ENCODE data around the gene SLCO2A1.

The SLCO2A1 gene

DNA sequence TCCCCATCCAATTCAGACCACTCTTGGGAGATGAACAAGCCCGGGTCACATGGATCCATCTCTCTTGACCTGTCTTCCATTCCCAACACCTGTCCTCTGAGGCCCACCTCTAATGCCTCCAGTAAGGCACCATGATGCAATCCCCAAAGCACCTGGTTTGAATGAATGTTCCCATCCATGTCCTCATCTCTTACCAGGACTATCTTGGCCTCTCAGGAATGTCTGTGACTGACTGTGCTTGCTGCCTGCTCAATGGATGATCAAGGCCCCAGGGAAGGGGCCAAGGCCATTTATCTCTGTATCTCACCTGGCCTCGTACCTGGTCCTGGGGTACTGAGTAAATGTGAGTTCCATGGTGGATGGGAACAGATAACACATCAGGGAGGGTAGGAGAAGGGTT lies 49.7 kb downstream of the SLCO2A1 start:
- DNase-seq (ENCODE audit: low spot score): no peak

DNA sequence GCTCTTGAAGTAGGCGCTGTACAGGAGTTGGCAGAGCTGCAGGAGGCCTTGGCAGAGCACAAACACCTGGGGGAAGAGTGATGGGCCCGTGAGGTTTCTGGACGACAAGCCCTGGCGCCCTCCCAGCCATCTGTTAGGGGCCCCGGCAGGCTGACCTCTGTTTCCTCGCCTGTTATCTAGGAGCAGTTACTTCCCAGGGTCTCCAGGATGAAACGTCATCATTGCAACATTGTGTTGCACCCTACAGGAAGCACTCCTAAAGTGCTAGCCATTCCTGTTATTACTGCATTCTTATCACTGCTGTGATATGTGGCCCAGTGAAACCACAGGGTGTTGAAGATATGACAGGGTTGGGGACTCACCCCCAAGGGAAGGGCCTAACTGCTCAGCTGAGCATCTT lies 50.2 kb downstream of the SLCO2A1 start:
- no peak for DNase-seq (ENCODE audit: low spot score)

- DNase-seq (ENCODE audit: low spot score): no peak
Observed at GRCh38 chr3:133977568-133977967, 52.2 kb downstream of the SLCO2A1 start.

- DNase-seq (ENCODE audit: low spot score): no peak
Observed at GRCh38 chr3:133973249-133973980, 56.3 kb downstream of the SLCO2A1 start.

DNA sequence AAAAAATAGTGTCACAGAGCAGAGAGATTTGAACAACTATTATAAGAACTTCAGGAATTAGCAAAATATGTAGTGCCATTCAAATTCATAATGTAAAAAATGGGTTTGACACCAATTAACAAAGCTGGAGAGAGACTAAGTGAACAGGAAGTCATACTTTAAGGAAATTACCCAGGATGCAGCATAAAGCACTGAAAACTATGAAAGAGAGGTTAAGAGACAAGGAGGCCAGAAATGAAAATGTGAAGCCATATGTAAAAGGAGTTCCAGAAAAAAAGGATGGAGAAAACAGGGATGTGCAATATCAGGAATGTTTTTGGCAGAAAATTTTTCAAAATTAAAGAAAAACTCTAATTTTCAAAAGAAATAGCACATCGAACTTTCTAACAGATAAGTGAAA lies 57.6 kb downstream of the SLCO2A1 start:
- DNase-seq (ENCODE audit: low spot score): no peak

GRCh38 chr3:133970916-133971315 lies 58.8 kb downstream of the SLCO2A1 start:
- no peak for DNase-seq (ENCODE audit: low spot score)

DNA sequence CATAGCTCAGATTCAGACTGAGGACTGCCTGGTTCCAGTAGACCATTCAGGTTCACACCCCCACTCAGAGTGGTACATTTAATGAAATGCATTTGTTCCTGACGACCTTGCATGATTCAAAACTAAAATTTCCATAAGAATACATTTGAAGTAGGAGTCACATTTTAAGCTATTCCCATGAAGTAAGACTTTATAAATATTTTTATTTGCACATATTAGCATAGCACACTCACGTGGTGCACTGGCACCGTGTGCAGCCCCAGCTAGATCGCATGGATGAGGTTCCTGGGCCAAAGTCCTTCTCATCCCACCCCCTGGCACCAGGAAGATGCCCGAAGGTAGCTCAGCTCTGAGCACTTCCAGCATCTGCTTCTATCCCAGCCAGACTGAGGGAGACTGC lies 59.4 kb downstream of the SLCO2A1 start:
- no peak for DNase-seq (ENCODE audit: low spot score)

DNA sequence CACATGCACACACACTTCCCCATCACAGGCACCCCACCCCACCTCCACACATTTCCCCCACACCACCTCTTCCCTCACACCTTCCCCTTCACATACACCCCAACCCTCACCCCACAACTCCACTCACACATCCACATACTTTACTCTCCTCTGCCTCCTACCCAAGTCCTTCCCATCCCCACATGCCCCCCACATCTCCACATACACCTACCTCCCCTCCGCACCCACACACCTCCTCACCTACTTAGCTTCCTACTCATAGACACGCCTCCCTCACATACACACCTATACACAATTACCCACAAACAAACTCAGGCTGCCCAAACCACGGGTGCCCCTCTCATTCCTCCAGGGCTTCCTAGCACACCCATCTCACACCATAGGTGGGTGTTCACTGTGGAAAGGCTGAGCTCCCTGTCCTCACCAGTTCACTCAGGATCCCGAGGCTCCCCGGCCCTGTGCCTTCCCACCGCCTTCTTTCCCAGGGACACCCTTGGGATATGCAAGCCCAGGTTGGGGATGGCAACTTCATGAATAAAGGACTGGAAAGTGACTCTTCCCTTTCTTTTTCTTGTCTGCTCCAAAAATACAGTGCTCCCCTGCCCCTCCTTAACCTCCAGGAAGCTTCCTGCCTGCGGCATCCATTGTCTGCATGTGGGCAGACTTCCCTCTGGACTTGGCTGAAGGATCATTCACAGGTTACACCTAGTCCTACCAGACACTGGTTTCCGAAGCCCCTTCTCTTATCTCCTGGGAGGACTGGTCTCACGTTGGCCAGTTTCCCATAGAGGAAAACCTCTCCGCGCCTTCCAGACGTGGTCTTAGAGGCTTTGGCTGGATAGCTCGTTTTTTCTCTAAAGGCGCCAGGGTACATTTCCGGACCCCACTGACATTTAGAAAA lies 61.5 kb downstream of the SLCO2A1 start:
- DNase-seq (ENCODE audit: low spot score): no peak

DNA sequence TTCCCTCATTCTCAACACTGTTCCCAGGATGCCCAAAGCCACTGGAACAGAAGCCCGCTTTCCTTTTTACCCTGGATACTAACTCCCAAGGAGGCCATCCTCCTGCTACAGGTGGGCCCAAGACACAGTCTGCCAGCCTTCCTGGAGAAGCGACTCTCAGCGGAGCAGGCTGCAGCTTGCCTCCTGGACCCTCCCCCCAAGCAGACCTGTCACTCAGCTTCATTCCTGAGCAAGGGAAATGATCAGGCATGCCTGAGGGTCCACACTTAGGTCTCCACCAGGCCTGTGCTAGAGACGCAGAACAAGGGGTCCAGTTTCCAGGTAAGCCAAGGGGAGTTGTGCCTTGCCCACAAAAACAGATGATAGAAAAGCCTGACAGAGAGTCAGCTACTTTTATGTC lies 62.8 kb downstream of the SLCO2A1 start:
- DNase-seq (ENCODE audit: low spot score): no peak

DNA sequence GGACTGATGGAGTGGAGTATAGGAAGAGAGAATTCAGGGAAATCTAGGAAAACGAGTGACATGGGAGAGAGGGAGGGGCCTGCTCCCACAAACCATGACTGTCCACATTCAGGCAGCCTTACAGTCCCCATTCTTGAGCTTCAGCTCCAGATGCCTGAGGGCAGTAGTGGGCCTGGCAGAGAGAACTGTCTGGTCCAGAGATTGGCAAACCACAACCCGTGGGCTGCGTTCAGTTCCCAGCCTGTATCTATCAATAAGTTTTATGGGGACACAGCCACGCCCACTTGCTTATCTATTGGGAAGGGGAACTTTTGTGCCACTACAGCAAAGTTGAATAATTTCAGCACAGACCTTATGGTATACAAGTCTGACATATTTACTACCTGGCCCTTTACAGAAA lies 63.8 kb downstream of the SLCO2A1 start:
- no peak for DNase-seq (ENCODE audit: low spot score)

DNA sequence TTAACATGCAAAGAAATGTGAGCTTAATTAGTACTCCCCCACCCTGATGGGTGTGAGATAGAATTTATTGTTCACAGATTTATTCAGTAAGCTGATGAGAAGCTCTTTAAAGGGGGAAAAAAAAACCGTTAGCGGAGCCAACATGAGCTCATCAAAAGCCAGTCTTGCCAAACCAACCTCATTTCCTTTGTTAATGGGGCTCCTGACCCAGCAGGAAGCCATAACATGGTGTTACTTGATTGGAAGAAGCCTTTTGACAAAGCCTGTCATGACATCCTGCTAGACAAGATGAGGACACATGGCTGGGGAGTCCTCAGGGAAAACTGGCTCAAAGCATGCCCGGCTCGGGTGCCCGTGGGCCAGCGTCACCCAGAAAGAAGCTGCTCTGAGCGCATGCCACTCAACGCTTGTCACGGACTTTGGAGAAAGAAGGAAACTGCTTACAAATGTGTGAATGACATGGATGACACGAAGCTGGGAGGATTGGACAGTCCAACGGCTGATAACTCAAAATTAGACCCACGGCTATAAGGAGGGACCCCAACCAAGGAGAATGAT lies 64.6 kb downstream of the SLCO2A1 start:
- no peak for DNase-seq (ENCODE audit: low spot score)

DNA sequence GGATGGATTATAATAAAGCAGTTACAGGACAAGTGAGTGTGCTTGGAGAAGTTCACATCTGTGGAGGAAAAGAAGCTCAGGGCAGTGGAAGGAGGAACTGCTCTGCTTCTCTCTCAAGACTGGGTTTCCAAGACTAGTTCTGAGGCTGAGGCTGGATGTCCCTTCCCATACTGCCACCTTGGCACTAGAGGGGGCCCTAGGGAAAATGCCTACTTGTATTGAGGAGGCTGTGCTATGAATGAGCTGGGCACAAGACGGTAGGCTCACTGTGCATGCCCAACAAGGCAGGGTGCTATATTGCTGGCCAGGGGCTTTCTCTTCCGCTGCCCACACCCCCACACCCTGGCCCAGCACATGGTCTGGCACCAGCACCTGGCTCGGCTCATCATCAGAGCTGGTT lies 65.2 kb downstream of the SLCO2A1 start:
- DNase-seq (ENCODE audit: low spot score): no peak

DNA sequence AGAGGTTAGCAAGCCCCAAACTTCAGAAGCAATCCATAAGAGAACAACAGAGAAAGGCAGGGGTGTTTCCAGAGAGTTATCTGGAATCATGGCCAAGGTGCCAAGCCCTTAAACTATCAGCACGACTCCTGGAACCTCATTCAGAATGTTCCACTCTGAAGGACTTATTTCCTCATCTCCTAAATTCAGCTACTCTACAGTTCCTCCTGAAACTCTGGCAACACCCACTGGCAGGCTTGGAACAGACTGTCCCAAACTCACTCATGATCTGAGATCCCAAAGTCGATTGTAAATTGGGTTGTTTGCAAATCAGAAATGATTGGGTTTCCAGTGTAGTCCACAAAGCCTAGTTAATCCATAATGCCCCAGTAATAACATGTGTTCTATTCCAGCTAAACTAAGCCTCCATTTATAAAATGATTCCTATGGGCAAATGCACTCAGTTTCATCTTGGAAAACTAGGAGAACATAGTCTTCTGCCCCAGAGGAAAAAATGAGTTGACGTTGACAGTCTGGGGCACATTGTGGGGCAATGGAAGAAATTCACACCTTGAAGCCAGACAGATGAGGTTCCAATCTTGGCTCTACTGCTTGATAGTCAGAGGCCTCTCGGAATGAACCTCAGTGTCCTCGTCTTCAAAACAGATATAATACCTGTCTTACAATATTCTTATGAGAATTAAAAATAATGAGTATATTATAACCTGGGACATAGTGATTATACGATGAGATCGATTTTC lies 65.9 kb downstream of the SLCO2A1 start:
- DNase-seq (ENCODE audit: low spot score): no peak

- DNase-seq (ENCODE audit: low spot score): no peak
Observed at GRCh38 chr3:133962849-133963248, 66.9 kb downstream of the SLCO2A1 start.

GRCh38 chr3:133958071-133958805 lies 71.5 kb downstream of the SLCO2A1 start:
- no peak for DNase-seq (ENCODE audit: low spot score)

GRCh38 chr3:133956982-133957381 lies 72.7 kb downstream of the SLCO2A1 start:
- no peak for DNase-seq (ENCODE audit: low spot score)

DNA sequence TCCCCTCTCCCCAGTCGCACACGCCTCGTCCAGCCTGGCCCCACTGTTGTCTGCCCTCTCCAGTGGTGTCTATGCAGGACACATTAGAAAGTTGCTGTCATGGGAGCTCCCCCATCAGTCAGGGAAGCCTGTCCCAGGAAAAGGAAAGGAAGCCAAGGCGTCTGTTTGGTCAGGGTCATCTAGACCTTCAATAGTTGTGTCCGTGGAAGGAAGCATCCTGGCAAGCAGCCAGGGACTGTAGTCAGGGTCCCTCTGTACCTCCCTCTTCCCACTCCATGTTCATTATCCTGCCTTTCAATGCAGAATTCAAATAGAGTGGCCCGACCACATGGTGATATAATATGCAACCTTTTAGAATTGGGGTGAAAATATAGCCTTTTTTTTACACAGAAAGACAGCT lies 73.4 kb downstream of the SLCO2A1 start:
- DNase-seq (ENCODE audit: low spot score): no peak

DNA sequence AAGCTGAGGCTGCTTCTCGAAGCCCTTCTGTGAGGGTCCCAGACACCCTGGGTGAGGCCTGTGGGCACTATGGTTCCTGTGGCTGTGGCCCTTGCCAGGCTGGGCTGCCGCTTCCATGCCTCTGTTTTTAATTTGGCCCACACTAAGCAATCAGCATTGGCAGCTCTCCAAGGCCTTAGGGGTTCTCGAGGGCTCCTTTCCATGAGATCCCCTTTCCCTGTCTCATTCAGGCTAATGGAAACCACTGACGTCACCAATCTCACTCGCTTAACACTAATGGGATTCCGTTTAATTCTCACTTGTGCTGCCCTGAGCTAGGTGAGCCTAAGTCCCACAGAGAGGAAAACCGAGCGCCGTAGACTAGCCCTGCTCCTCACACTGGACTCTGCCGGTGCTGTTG lies 73.8 kb downstream of the SLCO2A1 start:
- no peak for DNase-seq (ENCODE audit: low spot score)

- DNase-seq (ENCODE audit: low spot score): no peak
Observed at GRCh38 chr3:133954717-133955360, 74.9 kb downstream of the SLCO2A1 start.

- no peak for DNase-seq (ENCODE audit: low spot score)
Observed at GRCh38 chr3:133953297-133953696, 76.4 kb downstream of the SLCO2A1 start.

GRCh38 chr3:133949438-133949837 lies 80.3 kb downstream of the SLCO2A1 start:
- no peak for DNase-seq (ENCODE audit: low spot score)

Data from CD4-positive, alpha-beta T cell treated with Interleukin-15 for 4 hours (primary cell).